GM19372 (cell line): ENCODE results near the gene CACNA1D.

ENCODE experiments used
- ATAC-seq: cut with Tn5 transposase; IDR thresholded peaks from one replicate; pipeline ENCODE4 v1.9.1; 2021; ENCODE audit warnings: mild to moderate bottlenecking, low read depth, moderate library complexity; ENCODE audit not compliant: unreplicated experiment

CACNA1D gene

DNA sequence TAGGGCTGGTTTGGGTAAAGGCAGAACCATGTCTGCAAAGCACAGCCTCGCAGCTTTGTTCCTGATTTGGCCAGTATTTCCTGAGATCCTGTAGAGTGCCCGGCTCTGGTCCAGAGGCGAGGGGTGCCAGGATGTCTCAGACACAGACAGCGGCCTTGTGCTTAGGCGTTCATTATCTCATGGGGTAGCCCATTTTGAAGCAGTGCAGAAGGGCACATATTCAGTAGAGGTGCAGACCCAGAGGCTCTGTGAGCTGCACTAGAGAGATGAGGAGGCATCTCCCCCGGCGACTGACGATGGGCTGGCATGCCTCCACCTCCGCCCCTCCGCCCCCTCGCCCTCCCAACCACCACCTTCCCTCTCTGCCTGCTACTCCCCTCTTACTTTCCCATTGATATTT is 181.5 kb downstream of the CACNA1D start:
- no peak for ATAC-seq

DNA sequence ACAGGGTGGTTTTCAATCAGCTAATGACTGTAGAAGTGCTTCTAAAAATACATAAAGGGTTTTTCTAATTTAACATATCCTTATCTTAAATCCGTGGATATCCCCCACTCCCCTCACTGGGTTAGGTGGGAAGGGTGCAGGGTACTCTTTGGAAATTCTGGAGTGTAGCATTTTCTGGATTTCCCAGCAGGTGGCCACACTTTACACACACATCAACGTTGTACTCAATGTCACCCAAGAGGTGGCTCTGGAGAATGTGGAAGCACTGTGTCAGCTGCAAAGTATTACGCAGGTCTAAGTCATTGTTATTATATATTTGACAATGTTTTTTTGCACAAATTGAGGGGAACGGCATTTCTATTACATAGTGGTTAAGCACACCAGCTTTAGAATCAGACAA is 183.0 kb downstream of the CACNA1D start:
- ATAC-seq, result no peak

DNA sequence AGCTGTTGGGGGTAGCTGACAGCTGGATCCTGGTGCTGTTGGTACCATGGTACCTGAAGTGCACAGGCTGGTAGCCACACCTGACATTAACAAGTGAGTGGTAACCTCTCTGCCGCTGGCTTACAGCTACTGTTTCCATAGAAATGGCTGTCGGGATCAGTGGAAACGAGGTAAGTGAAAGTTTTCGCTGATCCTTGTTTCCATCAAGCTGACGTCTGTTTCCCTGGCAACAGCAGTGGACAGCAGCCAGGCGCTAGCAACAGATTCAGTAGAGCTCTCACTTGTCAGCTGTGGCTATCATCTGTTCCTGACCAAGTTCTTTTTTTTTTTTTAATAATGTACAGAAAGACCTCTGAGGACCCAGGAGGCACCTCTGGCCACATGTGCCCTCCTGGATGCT is 185.6 kb downstream of the CACNA1D start:
- no peak for ATAC-seq

DNA sequence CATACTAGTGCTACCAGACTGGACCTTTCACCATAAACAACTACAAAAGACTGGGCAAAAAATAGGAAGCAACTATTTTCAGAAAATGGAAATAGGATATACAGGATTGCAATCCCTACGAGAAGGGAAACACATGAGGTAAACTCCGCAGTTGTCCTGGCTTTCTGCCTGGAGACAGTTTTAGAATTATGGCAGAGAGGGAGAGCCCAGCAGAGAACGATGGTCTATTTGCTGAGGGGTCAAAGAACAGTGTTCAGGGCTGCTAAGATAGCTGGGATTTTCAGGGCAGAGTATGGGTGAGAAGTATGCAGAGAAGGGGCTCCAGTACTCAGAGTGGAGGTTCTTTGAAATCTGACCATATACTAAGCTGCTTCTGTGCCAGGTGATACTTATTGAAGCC is 188.4 kb downstream of the CACNA1D start:
- no peak for ATAC-seq

DNA sequence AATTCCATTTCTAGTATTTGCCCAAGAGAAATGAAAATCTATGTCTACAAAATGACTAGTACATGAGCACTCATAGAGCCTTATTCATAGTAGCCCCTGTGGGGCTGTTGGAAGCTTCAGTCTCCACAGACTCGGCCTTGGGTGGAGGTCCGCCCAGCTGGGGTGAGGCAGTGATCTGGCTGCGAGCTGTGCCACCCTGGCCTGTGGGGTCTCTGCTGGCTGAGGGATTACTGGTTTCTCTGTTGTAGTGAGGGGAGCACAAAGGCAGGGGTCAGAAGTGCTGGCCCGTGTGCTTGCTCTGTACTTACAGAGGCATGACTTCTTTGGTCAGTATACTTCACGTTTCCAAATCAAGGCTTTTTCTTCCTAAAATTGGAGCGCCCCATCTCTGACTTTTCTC is 193.7 kb downstream of the CACNA1D start:
- ATAC-seq, result no peak

DNA sequence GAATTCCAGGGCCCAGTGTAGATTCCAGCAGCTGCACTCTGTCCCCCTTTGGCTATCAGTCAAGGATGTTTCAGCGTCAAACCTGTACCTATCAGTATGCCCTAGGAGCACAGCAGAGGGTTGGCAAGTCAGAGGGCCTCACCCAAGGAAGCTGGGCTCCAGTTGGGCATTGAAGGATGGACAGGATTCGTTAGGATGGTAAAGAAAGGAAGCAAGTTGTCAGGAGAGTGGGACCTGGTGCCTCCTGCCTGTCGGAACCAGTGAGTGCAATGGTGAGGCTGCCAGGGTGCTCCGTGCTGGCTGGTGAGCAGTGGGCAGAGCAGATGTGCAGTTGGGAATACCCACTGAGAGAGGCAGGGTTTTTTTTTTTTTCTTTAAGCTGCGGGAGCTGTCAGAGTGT is 194.6 kb downstream of the CACNA1D start:
- ATAC-seq, result no peak

DNA sequence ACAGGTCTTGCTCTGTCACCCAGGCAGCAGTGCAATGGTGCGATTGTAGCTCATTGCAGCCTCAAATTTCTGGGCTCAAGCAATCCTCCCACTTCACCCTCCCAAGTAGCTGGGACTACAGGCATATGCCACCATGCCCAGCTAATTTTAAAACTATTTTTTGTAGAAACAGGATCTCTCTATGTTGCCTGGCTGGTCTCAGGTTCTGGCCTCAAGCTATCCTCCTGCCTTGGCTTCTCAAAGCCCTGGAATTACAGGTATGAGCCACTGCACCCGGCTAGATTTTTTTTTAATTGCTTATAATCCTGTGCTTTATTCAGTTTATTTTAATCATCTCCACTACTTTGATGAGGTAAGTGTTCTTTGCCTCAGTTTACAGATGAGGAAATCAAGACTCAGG is 195.3 kb downstream of the CACNA1D start:
- no peak for ATAC-seq

DNA sequence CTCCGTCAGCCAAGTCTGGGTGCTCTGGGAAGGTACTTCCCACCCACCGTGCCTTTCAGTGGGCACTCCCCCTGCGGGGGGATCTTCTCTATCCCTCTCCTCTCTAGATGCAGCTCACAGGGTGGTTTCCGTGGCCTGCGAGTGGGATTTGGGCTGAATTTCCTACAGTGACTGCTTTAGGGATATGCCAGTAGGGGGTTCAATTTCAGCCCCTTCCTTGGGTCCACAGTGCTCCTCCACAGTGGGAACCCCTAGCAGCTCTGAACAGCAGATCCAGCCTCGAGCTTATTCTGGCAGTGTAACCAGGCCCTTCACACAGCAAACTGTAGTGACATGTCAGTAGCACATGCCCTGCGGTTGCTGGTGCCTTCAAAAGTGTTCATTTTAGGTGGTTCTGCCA is 196.1 kb downstream of the CACNA1D start:
- no peak for ATAC-seq

DNA sequence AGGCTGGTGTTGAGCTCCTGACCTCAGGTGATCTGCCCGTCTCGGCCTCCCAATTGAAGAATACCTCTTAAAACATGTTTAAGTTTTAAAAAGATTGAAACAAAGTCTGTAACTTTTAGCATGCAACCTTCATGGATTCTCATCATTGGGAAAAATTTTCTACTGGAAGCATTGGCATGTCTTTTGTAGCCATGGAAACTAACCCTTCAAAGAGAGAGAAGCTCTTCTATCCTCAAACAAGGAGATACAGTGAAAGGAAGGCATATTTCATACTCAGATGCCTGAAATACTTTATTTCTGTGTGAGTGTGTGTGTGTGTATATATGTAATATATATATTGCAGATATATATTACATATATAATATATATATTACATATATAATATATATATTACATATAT is 196.9 kb downstream of the CACNA1D start:
- no peak for ATAC-seq

DNA sequence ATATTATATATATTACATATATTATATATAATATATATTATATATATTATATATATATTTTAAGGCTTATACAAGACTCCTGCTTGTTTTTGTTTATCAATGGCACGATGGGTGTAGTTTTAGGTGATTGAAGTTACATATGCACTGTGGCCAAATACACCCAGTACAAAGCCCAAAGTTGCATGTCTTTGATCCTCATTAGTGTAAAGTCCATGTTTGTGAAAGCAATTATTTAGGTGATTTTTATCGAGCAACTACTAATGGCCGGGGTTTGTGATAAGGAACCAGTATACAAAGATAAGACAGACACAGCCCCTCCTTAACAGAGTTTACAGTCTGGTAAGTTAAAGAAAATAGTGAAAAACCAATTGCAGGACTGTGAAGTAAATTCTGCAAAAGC is 197.5 kb downstream of the CACNA1D start:
- ATAC-seq, result no peak

DNA sequence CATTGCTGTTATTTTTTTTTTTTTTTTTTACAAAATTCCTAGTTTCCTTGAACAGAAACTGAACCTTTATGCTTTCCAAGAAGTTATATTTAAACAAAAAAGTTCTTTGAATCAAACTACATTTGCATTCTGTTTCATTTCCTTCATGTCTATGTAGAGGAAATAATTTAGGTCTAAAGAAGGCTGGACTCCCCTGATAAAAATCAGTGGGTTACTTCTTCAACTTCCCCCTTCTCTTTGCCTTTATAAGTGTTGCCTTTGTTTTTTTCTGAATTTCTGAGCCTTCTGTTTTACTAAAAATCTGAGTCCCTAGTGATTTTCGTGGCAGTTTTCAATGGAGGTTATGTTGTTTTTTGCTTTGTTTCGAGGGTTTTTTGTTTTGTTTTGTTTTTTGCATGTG is 199.0 kb downstream of the CACNA1D start:
- no peak for ATAC-seq

DNA sequence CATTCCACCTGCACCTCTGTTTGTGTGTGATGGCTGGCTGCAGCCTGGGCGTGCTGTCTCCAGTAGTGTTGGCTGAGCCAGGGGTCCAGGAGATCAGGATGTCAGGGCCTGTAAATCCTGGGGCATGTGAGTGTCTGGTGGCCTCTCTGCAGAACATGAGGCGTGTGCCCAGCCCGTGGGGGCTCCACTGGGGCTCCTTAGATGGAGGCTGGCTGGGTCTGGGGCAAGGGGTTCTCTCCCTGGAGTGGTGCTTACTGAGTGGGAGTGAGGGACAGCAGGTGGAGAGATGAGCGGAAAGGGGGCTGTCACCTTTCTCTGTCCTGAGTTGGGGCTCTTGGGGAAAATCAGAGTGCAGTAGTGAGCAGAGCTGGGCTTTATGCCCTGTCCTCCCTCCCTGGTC is 199.6 kb downstream of the CACNA1D start:
- no peak for ATAC-seq

DNA sequence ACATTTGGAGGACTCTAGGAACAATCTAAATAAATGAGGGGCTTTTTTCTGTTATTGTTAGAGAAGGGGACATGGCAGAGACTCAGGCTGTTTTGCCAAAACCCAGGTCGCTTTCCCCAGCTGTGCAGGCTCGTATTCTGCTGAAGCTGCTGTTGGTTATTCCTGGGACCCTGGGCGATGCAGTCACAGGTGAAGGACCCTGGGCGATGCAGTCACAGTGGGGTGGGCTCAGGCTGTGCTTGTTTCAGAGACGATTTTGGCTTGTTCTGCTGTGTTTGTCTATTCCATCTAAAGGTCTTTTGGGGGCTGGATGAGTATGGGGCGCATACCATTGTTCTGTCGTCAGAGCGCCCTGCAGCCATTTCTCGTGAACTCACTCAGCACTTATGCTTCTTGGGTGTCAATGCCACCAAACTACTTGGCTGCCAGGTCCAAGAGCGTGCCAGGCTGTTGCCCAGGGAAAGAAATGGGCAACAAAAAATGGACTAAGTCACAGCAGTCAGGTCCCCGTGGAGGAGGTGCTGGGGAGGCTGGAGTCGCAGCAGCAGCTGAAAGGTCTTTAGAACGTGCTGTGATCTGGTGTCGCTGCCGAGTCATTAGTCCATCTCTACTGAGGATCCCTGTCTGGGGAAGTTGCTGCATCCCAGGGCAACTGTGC is 200.4 kb downstream of the CACNA1D start:
- ATAC-seq, result no peak

DNA sequence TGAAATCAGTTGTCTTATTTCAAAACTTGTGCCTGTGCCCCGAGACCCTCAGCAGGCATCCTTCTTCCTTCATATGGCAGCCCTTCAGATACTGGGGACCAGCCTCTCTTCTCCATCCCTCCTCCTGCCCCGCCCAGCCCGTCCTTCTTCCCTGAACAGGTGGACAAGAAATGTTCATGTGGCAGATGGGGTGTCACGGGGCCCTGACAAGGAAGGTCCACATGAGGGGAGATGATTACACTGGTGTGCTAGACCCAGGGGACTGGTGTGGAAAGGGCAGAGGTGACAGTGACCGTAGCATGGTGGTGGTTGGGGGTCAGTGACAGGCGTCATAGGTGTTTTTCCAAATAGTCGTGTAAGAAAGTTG is 200.9 kb downstream of the CACNA1D start:
- no peak for ATAC-seq

DNA sequence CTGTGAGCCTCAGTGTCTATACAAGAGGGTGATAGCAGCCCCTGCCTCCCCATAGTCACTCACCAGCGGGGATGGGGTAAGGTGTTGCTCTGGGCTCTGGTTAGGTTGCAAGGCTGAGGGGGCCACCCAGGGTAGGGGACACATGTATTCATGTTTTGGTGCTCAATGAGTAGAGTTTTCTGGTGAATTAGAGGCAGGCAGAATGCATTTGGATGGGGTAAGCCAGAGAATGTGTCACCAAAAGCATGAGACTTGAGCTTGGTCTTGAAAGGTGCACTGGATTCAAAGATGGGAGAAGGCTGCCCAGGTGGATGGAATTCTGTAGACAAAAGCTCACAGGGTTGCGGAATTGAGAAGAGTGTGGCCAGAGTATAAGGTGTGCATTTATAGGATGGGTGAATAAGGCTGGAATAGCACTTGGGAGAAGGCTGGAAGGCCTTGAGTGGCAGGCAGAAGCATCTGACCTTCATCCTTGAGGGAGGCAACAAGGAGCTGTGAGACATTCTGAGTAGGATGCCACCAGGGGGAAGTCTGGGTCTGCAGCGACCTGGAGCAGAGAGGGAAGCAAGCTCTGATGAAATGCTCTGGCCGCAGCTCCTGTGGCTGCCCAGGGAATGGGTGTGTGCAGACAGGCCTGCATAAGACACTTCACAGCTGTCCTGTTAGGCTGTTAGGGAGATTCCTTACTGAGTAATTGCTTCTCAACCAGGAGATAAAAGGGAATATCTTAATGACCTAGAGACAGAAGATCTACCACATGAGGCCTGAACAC is 202.2 kb downstream of the CACNA1D start:
- no peak for ATAC-seq

DNA sequence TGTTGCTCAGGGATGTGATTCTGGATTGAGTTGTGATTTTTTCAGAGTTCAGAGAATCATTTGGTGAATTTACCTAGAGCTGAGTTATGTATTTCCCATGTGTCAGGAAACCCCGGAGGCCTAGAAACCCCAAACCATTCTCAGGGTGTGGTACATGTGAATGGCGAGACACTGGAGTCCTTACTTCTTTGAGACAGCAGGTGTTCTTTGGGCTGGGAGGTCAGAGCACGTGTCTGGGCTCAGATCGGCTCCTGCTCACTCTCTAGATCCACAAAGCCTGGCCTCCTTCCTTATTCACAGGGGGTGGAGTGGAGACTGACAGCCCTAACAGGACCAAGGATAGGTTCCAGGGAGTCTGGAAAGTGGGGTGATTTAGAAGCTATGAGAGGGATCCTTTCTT is 206.0 kb downstream of the CACNA1D start:
- ATAC-seq, result no peak

DNA sequence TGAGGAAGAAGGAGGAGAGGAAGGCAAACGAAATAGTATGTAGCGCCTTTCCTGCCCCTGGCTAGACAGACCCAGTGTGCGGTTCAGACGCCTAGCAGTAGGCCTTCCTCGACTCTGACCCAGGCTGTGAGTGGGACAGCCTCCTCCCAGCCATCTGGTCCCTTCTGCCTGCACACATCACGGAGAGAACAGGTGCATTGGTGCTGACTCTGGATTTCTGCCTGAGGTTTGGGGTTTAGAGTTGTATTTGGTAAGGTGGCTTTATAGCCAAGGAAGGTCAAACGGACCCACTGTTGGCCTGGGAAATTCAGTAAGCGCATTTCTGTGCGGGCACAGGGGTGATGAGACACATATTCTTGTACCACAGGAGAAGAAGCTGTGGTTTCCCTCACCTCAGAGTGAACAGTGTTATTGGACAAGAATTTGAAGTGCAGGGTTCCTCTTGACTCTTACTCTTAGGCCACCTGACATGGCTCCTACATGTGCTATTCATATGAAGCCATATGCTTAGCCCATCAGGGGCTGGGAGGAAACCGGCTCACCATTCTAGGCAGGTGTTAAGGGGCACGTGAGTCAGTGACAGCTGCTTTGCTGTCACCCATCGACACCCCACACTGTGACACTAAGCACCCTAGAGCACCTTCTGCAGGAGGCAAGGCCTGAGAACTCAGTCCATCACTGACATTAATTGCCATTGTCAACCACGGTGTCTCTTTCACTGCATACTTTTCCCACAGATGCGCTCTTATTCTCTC is 208.5 kb downstream of the CACNA1D start:
- ATAC-seq, result no peak

DNA sequence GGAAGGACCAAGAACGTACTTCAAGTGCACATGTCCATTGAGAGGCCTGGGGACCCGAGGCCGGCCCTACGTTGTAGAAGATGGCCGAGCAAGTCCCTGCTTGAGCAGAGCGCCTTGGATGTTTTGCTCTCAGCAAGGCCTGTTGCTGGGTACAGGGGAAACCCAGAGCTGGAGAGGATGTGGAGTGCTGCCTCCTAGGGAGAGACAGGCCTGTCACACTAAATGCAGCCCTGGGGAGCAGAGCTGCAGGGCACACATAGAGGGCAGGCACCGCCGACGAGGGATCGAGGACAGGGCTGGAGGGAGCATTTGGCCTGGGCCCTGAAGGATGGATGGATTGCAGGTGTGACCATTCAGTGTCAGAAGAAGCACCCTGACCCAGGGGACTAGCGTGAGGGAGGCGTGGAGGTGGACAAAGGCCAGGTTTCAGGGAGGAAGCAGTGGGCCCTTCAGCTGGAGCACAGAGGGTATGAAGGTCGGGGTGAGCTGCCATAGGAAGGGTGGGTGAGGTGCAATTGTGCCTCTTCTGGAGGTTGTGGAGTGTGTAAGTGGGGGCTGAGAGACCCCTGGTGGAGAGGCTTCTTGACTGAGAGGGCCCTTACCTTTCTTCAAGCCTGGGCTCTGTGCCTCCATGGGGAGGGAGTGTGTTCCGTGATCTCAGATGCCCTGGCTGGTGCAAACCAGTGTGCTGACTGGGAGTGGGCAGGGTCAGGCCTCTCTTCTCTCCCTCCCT is 209.4 kb downstream of the CACNA1D start:
- no peak for ATAC-seq

DNA sequence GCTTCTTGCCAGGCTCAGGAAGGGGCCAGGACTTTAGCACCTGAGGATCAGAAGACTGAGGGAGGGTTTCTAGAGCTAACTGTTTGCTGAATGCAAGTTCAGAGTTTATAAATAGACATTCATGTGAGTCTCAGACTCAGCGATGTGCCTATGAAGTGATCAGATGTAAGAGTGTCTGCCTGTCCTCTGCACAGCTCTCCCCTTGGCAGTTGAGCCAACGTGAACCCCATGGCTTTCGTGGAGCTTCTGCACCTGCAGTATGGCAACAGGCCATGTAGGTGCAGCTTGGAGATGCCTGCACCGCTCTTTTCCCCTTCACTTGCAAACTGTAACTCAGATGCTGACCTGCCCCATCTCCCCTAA is 209.9 kb downstream of the CACNA1D start:
- ATAC-seq, result no peak

DNA sequence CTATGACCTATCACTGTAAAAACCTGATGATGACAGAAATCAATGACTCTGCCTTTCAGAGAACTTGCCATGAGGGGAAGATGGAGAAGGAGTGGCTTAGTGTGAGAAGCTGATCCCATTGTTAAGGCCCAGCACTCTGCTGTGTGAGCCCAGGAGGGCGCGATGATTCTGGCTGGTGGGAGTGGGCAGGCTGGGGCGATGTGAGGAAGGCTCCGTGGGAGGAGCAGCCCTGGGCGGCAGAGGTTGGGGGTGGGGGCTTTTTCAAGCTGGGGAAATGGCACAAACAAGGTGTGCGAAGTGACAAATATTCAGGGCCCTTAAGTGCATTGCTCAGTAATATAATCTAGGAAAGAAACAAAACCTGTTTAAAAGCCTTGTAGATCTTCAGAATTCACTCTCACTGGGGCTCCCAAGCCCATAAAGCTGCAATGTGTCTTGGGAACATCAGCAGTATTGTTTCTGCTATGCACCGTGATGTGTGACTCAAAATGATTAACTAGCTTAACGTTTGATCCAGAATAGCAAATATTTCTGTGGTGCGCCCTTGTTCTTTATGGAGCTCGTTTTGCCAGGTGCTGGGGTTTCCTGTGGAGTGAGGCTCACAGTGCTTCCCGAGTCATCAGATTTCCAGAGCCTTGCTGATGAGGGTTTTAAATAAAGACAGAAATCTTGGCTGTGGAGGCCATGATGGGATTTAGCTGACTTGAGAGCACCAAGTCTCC is 210.8 kb downstream of the CACNA1D start:
- no peak for ATAC-seq

DNA sequence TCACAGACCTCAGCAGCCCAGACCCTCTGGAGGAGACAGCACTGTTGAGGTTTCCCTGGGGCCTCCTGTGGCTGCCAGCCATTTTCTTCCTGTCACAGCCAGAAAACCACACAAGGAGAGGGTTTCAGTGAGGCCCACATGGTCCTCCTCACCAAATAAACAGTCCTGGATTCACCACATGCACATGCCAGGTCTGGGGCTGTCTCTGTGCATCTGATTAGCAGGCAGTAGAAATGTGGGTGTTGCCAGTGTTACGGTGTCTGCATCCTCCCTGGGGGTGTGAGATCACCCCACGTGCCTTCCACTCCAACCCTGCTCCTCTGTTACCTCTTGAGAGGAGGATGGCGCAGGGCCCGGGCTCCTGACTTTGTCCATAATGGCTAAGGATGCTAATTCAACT is 211.4 kb downstream of the CACNA1D start:
- ATAC-seq, result no peak
